Left ventricle myocardium superior (tissue), 1 donor: ENCODE measurements around the gene RAB36. TPM values are rescaled to one million over a fixed set of nuclear protein-coding genes. Genes with fewer than 3 reads are reported as not detected.
A peak's percentile ranks its signal among the peaks of the same experiment; 100 is the strongest.

ENCODE experiments used
- ATAC-seq: fragments of 200-7000 bp; cut with Tn5 transposase; one replicate; pipeline ENCODE4 v1.9.1; 2020; ENCODE audit warnings: mild to moderate bottlenecking, moderate library complexity
- DNase-seq: peaks from one replicate; pipeline ENCODE4 v3.0.0-alpha.2; 2020
- intact Hi-C: fragments of 100-400 bp; cut with micrococcal nuclease; formaldehyde crosslinking; loops from one replicate; pipeline ENCODE4 v1.11.0; 2022
- total RNA-seq: library from RNA; stranded (reverse); fragmentation: NEBNext Ultra II Directional; extraction: Animal tissue kit (Norgen Biotek cat#: 25700); gene quantifications from one replicate; pipeline ENCODE4 v1.2.1, GENCODE V29; 2021
- donor health status: DM: no; HTN: yes; CAD: no; lungs with severe emphysema.

Gene RAB36
- total RNA-seq, 1 donor from 2014 or later, result 0.74 TPM

DNA sequence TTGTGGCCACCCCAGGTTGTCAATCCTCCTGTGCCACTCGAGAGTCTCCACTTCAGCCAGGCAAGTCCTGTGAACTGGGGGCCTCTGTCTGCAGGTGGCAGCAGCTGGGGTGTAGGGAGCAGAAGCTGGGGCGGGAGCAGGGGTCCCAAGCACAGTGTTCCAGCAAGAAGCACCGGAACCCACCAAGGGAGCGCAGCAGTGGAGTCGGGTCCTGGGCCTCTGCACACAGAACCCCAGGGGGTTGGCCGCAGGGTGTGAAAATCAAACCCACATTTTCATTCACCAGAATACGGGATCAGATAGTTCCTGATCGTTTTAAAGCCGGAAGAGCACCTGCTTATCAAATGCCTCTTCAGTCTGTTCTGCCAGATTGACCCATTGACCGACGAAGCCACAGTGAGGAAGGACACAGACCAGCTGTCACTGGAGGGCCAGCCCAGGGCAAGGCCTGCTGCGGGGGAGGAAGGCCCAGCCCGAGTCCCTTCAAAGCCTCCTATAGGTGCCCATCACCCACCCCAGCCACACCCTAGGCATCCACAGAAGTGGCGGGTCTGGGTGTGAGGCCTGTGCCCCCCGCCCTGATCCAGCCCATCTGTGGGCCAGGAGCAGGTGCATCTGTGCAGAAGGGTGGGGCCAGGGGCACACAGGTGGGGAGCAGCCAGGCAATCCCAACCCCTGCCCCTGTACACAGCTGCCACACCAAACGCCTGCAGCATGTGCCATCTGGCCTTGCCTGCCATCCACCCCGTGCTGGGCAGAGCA, 37.6 kb upstream of the RAB36 start:
- intact Hi-C loops, result no loop called here
- ATAC-seq, result no peak
- no peak for DNase-seq

DNA sequence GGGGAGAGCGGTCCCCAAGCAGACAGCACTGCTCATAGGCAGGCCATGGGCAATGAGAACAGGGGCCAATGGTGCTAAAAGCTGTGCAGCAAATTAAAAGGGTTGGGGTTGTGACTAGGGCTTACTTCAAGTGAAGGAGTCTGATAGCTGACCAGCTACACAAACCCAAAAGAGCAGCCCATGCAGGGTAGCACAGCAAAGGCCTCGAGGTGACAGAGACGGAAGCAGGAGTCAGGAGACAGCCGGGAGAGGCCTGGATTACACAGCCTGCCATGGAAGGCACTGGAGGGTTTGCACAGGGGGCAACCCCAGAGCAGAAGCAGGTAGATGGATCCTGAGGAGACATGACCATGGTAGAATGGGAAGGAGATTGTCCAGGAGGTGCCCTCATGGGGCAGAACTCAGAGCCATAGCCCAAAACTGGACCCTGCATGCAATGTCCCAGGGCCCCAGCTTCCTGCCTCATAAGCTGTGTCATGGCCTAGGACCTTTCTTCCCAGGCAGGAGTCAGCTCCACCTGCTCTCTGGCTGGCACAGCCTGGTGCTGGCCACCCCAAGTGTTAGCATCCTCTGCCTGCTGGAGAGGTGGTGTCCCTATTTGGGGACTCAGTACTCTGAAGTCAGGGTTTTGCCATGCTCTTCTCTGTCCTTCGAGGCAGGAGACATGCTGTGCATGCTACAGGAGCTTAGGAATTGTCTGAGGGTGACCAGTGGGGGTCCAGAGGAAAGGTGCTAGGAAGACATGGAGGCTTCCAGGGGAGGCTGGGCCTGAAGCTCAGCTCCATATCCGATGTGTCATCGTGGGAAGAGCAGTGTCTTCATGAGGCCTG, 36.8 kb upstream of the RAB36 start:
- ATAC-seq (no peak), DNase-seq (no peak)
- intact Hi-C loops, result no loop called here

DNA sequence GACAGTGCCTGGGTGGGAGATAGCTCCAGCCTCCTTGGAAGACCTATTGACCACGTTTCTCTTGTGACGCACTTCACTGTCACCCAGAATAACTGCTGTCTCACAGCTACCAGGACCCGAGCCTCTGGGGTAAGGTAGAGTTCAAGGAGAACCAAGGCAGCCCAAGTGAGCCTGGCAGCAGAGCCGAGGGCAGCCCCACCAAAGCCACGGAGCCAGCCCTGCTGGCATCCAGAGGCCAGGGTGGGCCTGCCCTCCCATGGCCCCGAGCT, 36.3 kb upstream of the RAB36 start:
- DNase-seq, result no peak
- no peak for ATAC-seq
- intact Hi-C loops, result no loop called here

DNA sequence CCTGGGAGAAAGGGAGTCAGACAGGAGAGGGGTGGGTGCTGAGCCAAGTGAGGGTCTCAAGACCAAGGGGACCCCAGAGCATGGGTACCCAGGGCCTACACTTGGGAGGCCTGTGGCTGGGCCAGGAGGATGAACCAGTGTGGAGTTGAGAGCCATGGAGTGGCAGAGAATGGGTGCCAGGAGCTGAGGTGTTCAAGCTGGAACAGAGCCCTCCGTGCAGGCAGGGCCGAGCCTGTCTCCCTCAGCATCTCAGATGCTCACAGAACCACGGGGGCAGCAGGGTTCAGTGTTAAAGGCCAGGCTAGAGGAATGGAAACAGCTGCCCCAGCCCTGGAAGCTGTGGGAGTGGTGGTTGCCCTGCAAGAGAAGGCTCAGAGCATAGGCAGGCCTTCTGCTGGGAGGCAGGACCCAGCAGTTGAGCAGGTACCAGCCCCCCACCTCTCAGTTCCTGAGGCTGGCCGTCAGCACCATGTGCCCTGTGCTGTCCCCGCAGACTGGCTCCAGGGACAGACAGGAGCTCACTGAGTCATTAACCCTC, 35.8 kb upstream of the RAB36 start:
- intact Hi-C loops, result no loop called here
- no peak for ATAC-seq

DNA sequence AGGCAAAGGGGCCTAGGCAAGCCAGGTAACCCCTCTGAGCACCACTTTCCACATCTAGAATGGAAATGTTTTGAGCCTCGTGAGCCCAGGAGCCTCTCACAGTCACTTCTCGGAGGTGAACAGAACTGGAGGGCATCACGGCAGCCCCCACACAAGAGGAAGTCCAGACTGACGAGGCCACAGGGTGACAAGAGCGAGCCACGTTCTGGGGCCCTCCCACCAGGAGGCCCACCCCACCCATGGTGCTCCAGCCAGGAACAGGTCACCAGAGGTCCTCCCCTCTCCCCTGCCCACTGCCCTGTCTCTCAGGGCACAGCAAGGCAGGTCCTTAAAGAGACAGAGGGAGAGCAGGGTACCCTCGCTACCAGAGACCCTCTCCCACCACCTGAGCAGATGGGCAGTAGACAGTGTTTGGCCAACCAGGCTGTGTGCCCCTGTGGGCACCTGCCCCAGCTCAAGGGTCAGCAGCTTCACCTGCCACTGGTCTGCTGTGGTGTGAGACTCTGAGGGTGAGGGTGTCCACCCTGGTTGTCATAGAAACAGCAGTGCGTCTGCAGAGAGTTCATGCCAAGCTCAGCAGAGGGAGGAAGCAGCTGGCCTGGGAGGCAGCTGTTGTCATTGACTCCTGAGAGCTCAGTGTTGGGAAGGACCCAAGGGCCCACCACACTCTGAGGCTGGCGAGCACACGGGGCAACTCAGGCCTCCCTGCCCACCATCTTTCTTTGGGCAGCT, 34.9 kb upstream of the RAB36 start:
- ATAC-seq (no peak), DNase-seq (no peak)
- intact Hi-C loops, result no loop called here

More for the DNA sequence above, 35.8 kb upstream of the RAB36 start:
- DNase-seq, result no peak

DNA sequence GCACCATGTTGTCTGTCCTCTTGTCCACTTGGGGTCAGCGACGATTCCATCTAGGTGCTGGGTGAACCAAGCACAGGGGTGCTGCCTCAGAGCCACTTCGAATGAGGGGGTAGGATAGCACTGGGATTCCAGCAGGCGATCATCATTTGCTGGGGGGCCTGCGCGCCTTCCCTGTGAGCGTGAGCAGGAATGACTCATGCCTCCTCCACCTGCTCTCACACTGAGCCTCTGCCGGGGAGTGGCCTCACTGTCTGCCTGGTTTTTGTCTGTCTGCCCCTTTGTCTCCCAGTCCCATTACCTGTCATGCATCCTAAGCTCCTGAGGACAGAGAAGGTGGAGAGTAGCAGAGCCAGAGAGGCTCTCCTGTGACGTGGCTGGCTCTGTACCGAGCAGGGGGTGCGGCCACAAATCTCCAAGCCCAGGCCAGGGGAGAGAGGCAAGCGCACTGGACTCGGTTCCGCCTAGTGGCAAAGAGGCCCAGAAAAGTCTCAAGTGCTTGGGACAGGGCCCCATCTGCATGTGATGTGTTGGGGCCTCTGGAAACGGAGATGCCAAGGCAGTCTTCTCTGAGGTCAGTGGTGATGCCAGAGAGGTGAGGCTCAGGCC, 34.3 kb upstream of the RAB36 start:
- intact Hi-C loops, result no loop called here
- DNase-seq (no peak), ATAC-seq (no peak)

DNA sequence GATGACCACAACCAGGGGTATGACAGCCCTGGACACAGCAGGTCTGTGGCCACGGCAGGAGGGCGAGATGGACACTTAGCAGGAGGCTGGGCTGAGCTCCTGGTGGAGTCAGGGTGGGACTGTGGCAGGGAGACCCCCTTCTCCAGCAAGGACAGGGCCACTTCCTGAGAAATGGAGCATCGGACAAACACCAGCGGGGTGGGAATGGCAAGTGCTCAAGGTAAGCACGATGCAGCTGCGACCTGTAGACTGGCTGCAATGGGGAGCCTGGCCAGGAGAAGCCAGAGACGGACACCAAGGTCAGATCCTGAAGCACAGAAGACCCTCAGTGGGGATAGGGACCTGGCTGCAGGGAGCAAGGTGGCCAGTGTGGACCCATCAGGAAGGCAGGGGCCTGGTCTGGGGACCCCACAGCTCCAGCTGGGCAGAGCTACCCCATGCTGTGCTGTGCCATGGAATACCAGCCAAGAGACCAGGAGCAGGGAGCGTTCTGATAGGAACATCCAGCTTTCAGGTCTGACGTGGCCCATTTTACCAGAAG, 32.7 kb upstream of the RAB36 start:
- intact Hi-C loops, result no loop called here
- ATAC-seq, result no peak

DNA sequence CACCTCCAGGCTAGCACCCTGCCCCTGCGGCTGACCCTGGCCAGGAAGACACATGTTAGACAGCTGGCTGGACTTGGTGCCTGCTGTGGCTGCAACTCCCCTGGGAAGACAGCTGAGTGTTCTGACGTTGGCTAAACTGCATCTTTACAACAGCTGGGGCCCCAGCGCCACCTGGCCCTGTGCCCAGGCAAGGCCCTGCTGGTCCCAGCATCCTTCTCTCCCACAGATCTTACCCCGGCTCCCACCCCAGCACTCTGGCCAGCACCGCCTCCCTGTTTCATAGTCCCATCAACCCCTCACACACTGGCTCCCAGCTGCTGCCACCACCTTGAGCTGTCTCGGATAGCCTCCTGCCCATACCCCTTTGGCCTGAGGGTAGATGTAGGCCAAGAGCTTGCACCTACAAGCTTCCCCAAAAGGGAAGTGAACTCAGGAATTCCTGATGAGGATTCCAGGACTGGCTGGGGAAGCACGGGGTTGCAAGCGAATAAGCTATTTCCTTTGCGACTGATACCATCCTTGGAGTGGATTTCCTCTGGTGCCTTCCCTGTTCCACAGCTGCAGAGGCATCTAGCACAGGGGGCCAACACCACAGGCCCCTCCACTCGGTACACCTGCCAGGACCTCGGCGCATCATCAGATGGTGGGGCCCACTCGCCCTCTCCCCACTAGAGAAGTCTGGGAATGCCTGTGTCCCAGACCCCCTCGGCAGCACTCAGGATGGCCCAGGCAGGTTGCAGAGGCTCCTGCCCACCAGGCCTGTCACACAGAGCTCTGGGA, 32.0 kb upstream of the RAB36 start:
- intact Hi-C loops, result no loop called here
- DNase-seq (peak; percentile 58), ATAC-seq (peak; percentile 21)

More for the DNA sequence above, 32.7 kb upstream of the RAB36 start:
- no peak for DNase-seq

DNA sequence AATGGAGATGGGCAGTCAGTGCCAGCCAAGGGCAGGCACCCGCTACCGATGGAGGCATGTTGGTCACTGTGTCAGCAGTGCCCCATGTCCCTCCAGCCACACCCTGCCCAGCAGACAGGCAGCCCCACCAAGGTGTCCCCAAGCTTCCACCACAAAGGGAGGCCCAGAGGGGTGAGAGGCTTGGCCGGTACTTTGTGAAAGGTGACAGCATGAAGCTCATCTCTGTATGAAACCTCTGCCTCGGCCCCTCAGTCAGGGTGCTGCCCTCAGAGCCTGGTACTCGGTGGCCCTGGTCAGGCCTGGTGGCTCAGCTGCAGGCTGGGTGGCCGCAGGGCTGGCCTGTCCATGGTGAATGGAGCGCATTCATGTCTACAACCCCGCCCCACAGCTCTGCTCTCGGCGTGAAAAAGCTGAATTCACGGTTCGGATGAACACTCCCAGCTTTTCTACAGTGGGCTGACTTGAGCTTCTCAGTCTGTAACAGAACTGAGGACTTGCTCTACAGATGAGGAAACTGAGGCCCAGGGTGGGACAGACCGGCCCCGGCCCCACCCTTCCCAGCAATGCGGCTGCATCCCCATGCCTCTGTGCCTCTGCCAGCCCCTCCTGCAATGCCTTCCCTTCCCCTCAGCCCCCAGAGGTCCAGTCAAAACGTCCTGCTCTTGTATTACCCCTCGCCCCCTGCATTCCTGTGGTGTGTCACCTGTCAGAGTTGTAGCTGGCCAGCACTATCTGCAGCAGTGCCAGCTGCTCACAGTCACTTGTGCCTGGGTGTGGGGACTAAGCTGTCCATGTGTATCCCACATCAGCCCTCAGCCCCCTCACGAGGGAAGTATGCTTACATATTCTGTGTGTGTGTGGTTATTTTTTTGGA, 31.2 kb upstream of the RAB36 start:
- no peak for DNase-seq
- intact Hi-C loops, result no loop called here
- ATAC-seq, result no peak

DNA sequence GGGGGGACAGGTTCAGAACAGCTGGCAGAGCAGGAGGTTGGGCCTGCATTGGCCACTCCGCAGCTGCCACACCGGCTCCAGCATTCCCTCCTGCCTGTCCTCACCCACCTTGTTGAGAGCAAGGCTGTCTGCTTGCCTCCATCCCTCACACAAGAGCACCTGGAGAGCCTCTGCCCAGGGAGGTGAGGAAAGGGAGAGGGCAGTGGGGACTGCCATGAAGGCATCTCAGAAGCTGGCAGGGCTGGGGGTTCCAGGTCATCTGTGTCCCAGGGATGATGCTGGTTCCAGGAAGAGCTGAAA, 30.6 kb upstream of the RAB36 start:
- ATAC-seq, result no peak
- intact Hi-C loops, result no loop called here

DNA sequence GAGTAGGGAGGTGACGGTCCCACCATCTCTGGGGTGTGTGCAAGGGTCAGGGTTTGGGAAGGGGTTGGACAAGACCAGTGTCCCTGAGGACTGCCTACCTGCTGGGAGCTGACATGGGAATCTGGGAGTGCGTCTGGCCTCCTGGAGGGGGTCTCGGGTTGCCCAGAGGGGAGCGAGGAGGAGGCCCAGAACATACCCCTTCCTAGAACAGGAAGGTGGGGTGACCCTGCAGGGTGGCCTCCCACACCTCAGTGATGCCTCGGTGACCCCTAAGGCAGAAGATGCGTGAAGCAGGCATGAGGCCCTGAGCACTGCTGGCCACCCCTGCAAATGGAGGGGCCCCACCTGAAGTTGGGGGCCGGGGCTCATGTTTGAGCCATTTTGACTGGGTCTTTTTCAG, 29.9 kb upstream of the RAB36 start:
- intact Hi-C loops, result no loop called here
- DNase-seq (no peak), ATAC-seq (no peak)

More for the DNA sequence above, 30.6 kb upstream of the RAB36 start:
- DNase-seq, result no peak

DNA sequence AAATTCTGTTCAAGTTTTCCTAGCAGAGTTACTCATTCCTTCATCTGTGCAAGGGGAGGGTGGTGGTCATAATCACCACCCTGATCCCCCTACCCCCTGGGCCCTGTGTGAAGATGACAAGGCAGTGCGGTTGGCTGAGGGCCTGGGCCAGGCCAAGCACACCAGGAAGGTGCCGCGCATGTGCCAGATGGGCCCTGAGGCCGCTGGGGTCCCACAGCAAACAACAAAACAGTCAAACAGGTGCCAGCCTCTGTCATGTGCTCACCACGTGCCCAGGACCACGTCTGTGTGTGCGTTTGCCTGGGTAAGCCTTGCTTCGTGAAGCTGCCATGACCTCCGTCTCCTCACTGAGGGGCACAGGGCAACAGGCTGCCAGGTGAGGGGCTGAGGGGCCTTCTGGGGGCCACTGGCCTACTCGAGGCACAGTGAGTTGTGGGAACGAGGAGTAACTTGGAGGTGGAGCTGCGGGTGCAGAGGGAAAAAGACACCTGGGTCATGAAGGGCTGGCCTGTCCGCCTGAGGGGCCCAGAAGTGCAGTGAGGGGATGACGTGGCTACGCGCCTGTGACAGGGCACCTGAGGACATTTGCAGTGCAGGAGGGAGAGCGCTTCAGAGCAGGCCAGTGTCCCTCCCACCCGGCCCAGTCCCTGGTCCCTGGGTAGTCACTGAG, 29.3 kb upstream of the RAB36 start:
- no peak for DNase-seq
- no peak for ATAC-seq
- intact Hi-C loops, result no loop called here

DNA sequence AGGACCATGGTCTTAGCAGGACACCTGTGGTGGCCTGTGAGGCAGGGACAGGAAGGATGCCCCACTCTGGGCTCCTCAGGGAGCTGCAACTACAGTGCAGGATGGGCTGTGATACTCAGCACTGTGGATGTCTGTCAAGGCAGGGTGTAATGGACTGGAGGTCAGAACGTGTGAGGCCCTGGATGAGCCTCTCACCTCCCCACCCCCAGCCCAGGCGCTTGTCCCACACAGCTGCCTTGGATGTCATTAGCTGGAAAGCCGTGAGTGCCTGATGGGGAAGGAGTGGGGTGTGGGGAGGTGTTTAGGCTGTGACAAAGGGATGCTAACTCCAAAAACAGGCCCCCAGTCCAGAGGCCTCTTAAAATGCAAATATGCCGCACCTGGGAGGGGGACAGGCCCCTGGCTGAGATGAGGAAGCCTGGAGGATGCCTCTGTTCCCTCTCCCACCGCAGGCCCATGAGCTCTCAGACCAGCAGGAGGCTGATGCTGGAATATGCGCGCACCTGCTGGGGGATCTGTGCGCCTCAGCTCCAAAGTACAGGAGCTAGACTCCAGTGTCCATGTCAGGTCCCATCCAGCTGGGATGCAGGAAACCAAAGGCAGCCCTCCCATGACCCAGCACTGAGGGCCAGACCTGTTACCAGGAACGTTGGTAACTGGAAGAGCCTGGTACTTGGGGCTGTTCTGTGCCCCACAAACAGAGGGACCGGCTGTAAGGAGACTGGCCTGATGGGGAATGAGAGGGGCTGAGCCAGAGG, 28.6 kb upstream of the RAB36 start:
- intact Hi-C loops, result no loop called here
- no peak for DNase-seq
- no peak for ATAC-seq

DNA sequence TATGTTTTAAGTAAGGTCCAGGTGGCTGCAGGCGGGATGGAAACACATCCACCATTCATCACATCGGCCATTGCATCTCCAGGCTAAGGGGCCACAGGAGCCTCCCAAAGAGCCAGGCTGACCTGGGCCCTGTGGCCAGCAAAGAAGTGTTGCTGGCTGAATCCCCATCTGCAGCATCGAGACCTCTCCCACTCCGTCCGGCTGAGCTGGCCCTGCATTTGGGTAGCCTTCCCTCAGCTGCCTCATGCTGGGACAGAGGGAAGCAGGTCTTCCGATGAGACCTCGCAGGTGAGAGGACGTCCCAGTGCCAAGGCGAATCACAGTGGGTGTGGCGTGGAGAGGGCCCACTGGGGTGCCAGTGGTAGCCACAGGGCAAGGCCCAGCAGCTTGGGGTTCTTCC, 28.0 kb upstream of the RAB36 start:
- no peak for DNase-seq
- no peak for ATAC-seq
- intact Hi-C loops, result no loop called here

DNA sequence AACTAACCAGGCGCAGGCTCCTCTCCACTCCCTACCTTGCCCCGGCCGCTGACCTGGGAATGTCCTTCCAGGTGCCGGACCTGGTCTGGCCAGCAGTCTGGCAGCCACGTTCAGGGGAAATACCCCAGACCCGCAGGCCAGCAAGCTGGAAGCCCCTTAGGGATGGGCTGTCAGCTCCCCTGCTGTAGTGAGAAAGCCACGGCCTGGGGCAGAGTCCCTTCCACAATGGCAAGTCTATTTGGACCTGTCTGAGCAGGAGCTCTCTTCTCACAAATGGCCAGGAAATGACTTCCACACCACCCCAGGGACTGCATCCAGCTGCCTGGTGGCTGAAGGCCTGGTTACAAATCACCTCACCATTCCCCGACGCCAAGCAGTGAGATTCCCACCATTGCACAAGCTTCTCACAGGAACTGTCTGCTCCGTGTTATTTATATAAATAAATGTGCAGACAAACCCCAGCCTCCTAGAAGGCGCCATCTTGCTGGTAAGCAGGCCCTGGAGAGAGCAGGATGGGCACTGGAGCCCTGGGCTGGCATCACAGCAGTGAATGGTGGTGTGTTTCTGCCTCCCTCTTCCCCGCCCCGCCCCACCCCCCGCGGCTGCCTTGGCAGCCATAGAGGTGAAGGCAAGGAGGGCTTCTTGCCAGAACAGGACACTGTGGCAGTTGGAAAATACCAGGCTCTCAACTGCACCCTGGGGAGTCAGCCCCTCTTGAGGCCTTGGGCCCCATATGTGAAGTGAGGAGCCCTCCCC, 27.2 kb upstream of the RAB36 start:
- ATAC-seq (no peak), DNase-seq (no peak)
- intact Hi-C loops, result no loop called here
